Stimulated activated CD8-positive, alpha-beta memory T cell treated with anti-CD3 and anti-CD28 coated beads, Interleukin-2, amount 100 ng/mL, for 48 hours (primary cell): ENCODE results near the gene VMP1.

Source experiments
- DNase-seq, 2 donors: peaks; one replicate each; pipeline ENCODE4 v3.0.0-alpha.2; 2020; ENCODE audit warnings: low read depth in 2 of 2

The VMP1 gene

DNA sequence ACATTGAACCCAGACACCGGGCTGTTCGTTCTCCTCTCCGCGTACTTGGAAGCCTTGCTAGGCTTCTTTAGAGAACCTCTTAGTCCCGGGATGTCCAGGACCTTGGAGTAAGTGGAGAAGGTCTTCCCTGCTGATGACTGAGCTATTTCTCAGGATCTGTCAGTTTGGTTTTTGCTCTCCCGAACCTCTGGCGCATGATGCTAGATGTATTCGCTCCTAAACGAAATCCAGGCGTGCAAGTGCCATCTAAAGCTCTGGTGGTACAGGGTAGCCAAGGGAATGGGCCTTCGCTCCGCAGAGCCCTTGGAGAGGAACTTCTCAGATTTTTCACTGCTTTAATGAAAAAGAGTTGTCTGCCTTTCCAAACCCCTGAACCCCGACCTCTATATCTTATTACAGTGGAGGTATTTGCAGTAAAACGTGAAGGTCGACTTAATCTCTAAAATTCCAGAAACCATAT lies 547 bp downstream of the VMP1 start:
- no peak for DNase-seq

DNA sequence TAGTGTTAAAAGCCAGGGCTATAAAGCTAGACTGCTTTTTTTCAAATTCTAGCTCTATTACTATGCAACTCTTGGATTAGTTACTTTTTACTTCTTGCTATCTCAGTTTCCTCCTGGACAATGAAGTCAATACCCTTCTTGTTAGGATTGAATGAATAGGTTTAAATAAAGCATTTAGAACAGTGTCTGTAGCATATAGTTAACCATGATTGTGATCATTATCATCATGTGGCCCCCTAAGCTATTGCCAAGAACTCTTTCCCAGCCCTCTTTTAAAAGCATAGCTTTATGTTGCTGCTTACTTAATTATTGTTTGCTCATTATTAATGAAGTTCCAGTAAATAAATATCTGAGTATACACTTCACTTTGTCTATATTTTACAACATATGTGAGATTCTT lies 4.5 kb downstream of the VMP1 start:
- no peak for DNase-seq

DNA sequence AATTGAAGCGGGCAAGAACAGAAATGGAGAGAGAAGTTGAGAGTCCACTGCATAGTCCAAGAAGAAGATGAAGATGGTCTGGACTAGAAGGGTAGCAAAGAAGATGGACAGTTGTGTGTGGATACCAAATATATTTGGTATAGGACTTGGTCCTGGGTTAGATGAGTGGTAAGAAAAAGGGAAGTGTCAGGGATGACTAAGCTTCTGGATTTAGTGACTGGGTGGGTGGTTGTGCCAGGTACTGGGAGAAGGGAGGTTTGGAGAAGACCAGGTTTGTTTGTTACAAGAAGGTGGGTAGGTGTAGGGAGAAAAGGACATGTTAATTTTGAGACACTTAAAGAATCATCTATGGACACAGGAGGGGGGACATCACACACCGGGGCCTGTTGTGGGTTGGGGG lies 5.4 kb downstream of the VMP1 start:
- DNase-seq: no peak

DNA sequence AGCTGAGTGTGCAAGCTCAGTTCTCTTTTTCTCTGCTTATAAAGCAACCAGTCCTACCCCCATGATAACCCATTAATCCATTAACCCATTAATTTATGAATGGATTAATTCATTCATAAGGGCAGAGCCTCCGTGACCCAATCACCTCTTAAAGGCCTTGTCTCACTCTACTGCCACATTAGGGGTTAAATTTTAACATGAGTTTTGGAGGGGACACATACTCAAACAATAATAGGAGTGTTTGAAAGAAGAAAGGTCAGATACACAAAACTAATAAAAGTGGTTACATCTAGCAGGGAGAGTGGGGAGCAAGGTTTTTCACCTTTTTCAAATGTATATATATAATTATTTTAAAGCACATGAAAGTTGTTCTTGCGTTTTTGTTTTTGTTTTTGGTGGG lies 6.8 kb downstream of the VMP1 start:
- DNase-seq: no peak

DNA sequence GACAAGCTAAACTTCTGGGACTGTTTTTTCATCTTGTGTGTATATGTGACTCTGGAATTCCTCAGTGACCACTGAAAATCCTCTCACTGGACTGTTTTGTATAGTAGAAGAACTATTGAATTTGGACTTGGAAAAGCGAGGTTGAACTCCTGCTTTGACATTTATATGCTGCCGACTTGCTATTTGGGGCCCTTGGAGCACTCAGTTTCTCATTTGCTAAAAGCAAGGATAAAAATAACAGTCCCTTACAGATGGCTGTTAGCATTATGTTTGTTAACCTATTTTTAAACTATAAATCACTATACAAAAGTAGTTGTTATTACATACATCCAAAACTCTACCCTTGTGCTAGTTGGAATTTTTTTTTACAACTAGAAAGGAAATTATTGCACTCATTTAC lies 9.0 kb downstream of the VMP1 start:
- no peak for DNase-seq

DNA sequence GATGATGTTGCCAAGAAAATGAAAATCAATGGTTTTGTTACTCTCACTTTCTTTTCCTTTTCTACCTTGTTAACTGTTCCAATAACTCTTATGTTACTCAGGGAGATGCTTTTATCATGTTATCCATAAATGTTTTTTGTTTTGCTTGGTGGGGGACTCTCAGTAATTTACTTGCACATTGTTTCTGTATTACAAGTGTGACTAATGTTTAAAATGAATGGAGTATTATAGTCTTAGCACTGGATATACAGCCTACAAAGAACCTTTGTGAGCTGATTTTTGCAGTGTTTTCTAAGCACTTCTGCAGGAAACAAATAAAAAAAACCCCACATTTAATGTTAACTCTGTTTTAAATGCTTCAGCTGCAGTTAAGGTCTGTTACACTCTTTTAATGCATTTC lies 12.1 kb downstream of the VMP1 start:
- DNase-seq: no peak

DNA sequence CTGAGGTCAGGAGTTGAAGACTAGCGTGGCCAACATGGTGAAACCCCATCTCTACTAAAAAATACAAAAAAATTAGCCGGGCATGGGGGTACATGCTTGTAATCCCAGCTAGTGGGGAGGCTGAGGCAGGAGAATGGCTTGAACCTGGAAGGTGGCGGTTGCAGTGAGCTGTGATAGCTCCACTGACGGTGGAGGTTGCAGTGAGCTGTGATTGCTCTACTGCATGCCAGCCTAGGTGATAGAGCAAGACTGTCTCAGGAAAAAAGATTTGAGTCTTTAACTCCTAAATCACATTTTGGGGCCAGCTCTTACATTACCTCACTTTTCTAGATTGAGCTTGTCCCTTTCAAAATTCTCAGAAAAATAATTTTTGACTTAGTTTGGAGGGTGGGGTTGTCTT lies 15.2 kb downstream of the VMP1 start:
- DNase-seq: no peak

DNA sequence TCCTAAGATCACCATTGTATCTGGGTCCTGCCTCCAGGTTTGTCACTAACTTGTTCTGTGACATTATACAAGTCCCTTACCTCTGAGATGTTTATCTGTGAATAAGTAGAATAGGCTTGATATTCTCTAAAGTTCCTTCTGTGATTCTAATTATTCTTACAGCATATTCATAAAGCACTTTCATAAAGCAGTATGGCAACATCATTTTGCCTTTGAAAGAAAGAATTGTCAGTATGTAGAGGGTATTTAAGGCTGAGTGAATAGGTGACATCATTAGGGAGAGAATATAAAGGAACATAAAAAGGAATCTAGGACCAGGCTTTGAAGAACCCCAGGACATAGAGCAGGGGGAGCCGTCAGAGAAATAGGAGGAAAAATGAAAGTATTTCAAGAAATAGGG lies 15.6 kb downstream of the VMP1 start:
- no peak for DNase-seq

DNA sequence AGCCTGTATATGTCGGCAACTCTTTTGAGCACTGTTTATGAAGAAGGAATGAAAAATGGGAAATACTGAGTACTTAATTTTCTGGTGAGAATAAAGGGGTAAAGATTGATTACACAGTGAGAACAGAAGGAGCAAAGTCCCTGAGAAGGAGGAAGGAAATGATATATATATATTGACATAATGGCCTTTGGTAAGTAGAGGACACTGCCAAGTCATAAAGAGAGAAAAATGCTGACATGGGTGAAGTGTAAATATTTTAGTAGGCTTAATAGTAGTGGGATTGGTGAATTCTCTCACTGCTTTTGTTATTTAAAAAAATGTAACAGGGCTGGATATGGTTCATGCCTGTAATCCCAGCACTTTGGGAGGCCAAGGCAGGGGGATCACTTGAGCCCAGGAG lies 16.2 kb downstream of the VMP1 start:
- DNase-seq: no peak

DNA sequence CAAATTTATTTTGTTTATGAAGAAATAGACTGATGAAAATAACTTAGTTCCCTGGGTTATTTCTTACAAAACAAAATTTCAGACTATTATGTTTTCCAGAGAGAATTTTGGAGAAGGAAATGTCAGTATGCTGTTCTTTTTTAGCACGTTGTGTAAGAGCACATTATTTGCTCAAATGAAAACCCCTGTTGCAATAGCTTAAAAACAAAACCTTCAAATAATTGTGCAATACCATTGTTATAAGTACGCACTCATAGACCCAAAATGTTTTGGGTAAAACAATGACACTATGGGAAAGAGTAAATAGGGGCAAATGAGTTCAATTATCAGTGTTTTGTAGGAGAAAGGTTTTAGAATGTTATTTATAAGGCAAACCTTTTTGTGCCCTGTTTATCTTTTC lies 18.2 kb downstream of the VMP1 start:
- no peak for DNase-seq

DNA sequence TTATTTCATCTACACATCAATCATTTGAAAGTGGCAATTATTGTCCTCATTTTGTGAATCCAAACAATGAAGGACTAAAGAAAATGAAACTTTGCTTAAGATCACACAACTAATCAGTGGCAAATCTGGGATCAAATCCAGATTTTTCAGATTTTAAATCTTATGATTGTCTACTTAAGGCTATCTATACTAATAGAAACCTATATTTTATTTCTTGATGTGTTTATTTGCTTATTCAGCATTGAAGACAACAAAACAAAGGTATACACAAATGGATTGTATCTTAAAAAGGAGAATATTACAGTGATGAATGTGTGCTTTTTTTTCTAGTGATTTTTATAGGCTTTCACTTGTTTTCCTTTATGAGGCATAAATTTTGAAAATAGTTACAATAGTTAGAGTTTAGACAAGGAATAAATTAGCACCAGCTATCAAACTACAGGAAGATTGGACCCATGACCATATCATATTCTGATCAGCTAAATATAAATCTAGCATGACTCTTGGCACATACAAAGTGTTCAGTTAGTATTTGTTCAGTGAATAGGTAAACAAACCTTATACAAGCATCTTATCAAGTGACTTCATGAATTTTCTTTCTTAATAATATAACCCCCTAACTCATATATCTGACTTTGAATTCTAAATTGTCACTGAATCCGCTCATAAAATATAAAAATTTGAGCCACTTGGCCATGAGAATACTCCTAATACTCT lies 20.5 kb downstream of the VMP1 start:
- DNase-seq: no peak

DNA sequence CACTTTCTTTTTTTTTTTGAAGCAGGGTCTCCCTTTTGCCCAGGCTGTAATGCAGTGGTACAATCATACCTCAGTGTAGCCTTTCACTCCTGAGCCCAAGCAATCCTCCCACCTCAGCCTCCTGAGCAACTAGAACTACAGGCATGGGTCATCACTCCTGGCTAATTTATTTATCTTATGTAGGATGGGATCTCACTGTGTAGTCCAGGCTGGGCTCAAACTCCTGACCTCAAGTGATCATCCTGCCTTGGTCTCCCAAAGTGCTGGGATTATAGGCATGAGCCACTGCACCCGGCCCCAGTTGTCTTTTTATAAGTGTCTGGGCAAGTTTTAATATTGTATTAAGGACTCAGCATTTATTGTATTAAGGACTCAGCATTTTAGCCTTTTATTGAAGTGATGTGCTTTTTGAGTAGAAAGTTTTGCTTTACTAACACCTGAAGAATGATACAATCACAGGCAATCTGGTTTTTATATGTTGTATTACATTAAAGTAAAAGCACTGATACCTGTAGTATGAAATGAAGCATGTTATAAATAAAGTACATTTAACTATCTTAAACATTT lies 22.9 kb downstream of the VMP1 start:
- no peak for DNase-seq

DNA sequence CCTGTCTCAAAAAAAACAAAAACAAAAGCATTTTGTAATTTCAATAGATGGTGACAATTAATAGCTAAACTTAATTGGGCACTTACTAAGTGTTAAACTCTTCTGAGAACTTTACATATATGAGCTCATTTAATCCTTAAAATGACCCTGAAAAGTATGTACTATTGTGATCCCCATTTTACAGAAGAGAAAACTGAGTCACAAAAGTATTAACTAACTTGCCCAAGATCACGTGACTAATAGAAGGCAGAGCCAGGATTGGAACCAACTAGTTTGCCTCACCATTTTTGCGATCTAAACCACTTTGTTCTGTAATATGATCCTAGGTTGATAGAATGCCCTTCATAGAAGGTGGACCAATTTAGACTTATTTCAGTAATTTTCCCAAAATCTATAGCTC lies 26.2 kb downstream of the VMP1 start:
- DNase-seq: no peak

DNA sequence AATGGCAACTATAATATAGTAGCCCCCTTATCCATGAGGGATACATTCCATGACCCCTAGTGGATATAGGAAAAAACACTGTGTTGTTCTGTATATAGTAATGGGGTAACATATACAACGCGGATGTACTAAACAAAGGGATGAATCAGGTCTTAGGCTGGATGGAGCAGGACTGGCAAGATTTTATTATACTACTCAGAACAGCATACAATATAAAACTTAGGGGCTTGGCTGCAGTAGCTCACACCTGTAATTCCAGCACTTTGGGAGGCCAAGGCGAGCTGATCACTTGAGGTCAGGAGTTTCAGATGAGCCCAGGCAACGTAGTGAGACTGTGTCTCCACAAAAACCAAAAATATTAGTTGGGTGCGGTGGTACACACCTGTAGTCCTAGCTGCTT lies 26.8 kb downstream of the VMP1 start:
- no peak for DNase-seq

DNA sequence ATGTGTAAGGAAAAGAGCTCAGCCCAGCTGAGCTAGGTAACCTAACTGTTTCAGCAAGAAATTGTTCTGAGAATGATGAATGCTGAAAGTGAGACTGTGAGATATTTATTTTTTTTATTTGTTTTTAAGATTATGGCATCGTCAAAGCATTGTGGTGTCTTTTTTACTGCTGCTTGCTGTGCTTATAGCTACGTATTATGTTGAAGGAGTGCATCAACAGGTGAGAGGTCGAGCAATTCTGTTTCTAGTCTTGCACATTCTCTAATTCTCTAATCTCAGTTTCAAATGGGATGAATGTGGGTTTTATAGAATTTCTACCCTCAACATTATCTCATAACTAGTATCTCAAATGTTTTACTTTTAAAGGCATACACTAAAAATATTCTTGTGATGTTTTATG lies 29.9 kb downstream of the VMP1 start:
- DNase-seq: no peak

DNA sequence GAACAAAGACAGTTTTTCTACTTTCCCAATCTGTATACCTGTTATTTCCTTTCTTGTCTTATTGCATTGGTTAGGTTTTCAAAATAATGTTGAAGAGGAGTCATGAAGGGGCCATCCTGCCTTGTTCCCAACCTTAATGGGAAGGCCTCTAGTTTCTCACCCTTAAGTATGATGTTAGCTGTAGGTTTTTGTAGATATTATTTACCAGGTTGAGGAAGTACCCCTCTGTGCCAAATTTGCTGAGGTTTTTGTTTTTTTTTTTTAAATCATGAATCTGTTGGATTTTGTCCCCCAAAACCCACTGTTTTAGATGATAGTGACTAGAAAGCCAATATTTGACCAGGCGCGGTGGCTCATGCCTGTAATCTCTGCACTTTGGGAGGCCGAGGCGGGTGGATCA lies 36.4 kb downstream of the VMP1 start:
- DNase-seq: no peak

DNA sequence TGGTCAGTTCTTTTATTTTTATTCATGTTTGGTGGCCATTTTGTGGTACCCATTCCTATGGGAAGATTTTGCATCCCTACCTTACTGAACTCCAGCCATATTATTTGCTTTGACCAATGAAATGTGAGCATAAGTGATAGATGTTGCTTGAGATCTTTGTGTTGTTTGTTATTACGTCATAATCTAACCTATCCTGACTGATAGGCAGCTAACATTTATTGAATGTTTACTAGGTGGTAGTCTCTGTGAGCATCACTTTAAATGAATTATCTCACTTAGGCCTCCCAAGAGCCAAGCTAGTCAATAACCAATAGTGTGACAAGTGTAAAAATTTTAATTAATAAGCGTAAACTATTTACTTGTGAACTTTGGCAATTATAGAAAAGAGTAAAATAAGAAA lies 37.6 kb downstream of the VMP1 start:
- no peak for DNase-seq

DNA sequence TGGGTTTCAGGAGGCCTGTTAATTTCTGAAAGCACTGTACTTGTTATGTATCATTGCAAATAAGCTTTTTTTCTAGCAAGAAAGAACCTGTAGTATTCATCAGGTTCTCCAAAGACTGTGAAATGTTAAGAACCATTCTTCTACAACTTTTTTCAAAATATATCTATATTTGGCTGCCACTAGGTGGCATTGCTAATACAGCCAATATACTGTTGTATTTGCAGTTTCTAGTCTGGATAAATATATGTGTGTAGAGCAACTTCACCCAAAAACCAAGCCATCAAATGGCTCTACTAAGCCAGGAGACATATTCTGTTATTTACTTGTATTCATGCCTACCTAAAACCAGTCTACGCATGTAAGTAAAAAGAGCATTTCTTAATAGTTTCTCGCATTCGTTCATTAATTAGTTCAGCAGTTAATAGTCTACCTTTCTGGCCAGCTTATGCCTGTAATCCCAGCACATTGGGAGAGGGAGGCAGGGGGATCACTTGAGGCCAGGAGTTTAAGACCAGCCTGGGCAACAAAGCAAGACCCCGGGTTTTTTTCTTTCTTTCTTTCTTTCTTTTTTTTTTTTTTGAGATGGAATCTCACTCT lies 39.5 kb downstream of the VMP1 start:
- no peak for DNase-seq

DNA sequence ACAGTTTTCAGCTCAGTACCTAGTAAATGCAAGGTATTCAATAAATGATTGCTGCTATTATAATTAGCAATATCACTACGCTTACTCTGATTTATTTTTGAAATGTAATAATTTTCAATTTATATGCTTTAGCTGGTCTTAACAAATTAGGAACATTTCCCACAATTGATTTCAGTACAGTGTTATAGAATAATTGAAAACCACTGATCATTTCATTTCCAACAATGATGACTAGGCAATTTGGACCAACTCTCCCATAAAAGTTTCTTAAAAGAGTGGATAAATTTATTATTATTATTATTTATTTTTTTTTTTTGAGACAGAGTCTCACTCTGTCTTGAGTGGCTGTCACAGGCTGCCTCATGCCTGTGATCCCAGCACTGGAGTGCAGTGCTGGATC lies 41.1 kb downstream of the VMP1 start:
- no peak for DNase-seq

DNA sequence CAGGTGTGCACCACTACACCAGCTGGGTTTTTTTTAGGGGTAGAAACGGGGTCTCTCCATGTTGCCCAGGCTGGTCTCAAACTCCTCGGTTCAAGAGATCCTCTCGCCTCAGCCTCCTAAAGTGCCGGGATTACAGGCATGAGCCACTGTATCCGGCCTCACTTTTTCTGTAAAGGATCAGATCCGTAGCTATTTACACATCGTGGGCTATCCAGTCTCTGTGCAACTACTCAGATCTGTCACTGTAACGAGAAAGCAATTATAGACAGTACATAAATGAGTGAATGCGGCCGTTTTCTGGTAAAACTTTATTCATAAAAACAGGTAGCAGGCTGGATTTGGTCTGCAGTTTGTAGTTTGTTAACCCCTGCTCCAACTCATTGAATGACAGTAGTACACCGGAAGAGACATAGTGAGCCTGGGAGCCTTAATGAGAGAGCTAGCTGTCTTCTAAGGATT lies 44.5 kb downstream of the VMP1 start:
- DNase-seq: no peak

DNA sequence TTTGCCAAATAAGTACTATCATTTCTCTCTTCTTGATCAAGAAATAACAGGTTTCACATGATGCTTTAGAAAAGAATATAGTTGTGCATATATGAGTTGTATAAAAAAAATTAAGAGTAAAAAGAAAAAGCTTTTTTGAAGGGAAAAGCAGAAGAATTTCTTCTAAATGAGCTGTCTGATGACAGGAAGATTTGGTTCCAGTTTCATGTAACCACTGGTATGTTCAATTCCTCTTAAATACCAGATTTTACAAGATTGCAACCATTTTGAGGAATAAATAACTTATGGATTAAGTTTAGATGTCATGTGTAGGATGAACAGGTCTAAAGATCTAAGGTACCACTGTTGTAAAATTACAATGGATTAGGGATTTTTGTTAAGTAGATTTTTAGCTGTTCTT lies 45.0 kb downstream of the VMP1 start:
- DNase-seq: no peak

DNA sequence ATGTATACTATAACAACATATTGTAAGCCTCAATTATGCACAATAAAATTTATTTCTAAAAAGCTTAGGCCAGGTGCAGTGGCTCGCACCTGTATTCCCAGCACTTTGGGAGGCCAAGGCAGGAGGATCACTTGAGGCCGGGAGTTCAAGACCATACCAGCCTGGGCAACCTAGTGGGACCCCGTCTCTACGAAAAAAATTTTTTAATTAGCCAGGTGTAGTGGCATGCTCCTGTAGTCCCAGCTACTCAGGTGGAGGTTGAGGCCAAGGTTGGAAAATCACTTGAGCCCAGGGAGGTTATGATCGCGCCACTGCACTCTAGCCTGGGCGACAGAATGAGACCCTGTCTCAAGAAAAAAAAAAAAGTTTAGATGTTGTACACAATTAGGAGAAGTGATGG lies 45.5 kb downstream of the VMP1 start:
- DNase-seq: no peak
